DND-41 (cell line): ENCODE measurements around the gene GRK1.

Source experiments
- EZH2 ChIP-seq: IDR thresholded peaks from 3 replicates; pipeline ENCODE4 v1.6.1; 2012; ENCODE audit warnings: borderline replicate concordance, low read depth, mild to moderate bottlenecking, moderate library complexity, low read length, inconsistent platforms; ENCODE audit not compliant: severe bottlenecking
- TF ChIP-seq, protein P1 (sequence below): IDR thresholded peaks from 2 replicates; pipeline ENCODE4 v1.5.1; 2012; ENCODE audit warnings: borderline replicate concordance, low read length, moderate library complexity, mild to moderate bottlenecking; ENCODE audit not compliant: poor library complexity, severe bottlenecking; ENCODE audit errors: extremely low read depth

DNA sequence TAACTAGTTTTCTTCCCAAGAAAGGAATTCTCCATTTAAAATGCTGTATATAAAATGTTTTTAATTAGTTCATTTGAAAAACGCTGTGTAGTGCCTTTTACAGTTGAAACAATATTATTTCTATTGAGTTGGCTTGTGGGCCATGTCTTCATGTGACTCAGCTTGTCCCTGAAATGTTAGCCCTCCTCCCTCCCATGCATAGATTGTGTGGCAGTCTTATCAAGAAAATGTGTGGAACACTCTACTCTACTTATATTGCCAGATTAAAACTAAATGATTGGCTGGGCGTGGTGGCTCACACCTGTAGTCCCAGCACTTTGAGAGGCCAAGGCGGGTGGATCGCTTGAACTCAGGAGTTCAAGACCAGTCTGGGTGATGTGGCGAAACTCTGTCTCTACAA is 49.1 kb upstream of the GRK1 start:
- TF ChIP-seq, protein P1, sequence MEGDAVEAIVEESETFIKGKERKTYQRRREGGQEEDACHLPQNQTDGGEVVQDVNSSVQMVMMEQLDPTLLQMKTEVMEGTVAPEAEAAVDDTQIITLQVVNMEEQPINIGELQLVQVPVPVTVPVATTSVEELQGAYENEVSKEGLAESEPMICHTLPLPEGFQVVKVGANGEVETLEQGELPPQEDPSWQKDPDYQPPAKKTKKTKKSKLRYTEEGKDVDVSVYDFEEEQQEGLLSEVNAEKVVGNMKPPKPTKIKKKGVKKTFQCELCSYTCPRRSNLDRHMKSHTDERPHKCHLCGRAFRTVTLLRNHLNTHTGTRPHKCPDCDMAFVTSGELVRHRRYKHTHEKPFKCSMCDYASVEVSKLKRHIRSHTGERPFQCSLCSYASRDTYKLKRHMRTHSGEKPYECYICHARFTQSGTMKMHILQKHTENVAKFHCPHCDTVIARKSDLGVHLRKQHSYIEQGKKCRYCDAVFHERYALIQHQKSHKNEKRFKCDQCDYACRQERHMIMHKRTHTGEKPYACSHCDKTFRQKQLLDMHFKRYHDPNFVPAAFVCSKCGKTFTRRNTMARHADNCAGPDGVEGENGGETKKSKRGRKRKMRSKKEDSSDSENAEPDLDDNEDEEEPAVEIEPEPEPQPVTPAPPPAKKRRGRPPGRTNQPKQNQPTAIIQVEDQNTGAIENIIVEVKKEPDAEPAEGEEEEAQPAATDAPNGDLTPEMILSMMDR: no peak
- no peak for TF ChIP-seq EZH2
